Hepatocyte (in vitro differentiated cells): ENCODE measurements around the gene WFDC5.

Experiments
- EZH2 ChIP-seq: fragments of 200-600 bp; sonication (generic); IDR thresholded peaks from 2 replicates; pipeline ENCODE4 v1.6.1; 2016; ENCODE audit warnings: antibody characterized with exemption, mild to moderate bottlenecking, borderline replicate concordance
- EZH2phosphoT487 ChIP-seq: fragments of 200-600 bp; sonication (generic); IDR thresholded peaks from one replicate; pipeline ENCODE4 v1.6.1; 2018; ENCODE audit warnings: antibody characterized with exemption, mild to moderate bottlenecking, low read depth, moderate library complexity; ENCODE audit not compliant: unreplicated experiment, severe bottlenecking
- TF ChIP-seq, protein P1 (sequence below): fragments of 200-600 bp; sonication (generic); IDR thresholded peaks from 2 replicates; pipeline ENCODE4 v1.5.1; 2016; ENCODE audit warnings: antibody characterized with exemption, mild to moderate bottlenecking; ENCODE audit not compliant: poor library complexity

DNA sequence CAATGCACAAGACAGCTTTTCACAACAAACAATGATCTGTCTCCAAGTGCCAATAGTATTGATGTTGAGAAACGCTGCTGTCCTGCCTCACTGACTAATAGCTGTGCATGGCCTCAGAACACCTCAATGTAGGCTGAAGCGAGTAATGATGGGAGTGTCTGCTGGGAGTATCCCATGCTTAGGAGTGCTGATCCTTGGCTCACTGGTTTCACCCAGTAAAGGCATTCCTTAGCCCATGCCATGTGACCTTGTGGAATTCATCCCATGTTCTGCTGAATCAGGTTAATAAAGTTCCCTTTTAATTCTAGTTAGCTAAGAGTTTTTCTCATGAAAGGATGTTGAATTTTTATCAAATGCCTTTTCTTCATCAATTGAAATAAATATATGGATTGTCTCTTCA is 13.1 kb upstream of the WFDC5 start:
- TF ChIP-seq, protein P1, sequence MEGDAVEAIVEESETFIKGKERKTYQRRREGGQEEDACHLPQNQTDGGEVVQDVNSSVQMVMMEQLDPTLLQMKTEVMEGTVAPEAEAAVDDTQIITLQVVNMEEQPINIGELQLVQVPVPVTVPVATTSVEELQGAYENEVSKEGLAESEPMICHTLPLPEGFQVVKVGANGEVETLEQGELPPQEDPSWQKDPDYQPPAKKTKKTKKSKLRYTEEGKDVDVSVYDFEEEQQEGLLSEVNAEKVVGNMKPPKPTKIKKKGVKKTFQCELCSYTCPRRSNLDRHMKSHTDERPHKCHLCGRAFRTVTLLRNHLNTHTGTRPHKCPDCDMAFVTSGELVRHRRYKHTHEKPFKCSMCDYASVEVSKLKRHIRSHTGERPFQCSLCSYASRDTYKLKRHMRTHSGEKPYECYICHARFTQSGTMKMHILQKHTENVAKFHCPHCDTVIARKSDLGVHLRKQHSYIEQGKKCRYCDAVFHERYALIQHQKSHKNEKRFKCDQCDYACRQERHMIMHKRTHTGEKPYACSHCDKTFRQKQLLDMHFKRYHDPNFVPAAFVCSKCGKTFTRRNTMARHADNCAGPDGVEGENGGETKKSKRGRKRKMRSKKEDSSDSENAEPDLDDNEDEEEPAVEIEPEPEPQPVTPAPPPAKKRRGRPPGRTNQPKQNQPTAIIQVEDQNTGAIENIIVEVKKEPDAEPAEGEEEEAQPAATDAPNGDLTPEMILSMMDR = no peak
- TF ChIP-seq EZH2 (no peak), EZH2phosphoT487 (no peak)
